Mesendoderm (in vitro differentiated cells): ENCODE data around the gene PPP1R14C.

ENCODE experiments used
- DNase-seq: peaks from one replicate; pipeline ENCODE4 v3.0.0; 2013
- H2AK5ac ChIP-seq: 2 replicates; pipeline ENCODE4 v1.6.1; 2013; ENCODE audit warnings: low read length, inconsistent platforms
- H2BK120ac ChIP-seq: 2 replicates; pipeline ENCODE4 v1.6.1; 2013; ENCODE audit warnings: low read depth, mild to moderate bottlenecking, low read length, moderate library complexity, mixed read lengths
- H2BK15ac ChIP-seq: replicated peaks from 2 replicates; pipeline ENCODE4 v1.6.1; 2013; ENCODE audit warnings: low read depth, mild to moderate bottlenecking, moderate library complexity
- H2BK5ac ChIP-seq: 2 replicates; pipeline ENCODE4 v1.6.1; 2013; ENCODE audit warnings: low read length, inconsistent platforms
- H3K18ac ChIP-seq: 2 replicates; pipeline ENCODE4 v1.6.1; 2013; ENCODE audit warnings: mild to moderate bottlenecking, low read length, mixed read lengths
- H3K23ac ChIP-seq: one replicate; pipeline ENCODE4 v1.6.1; 2013; ENCODE audit warnings: low read length
- H3K27ac ChIP-seq: 2 replicates; pipeline ENCODE4 v1.5.1; 2013; ENCODE audit warnings: low read depth, mild to moderate bottlenecking, inconsistent platforms, low read length, moderate library complexity
- H3K27me3 ChIP-seq: 2 replicates; pipeline ENCODE4 v1.6.1; 2013; ENCODE audit warnings: low read length, control low read depth, mild to moderate bottlenecking, inconsistent platforms; ENCODE audit not compliant: insufficient read depth, poor library complexity
- H3K36me3 ChIP-seq: 2 replicates; pipeline ENCODE4 v1.6.1; 2013; ENCODE audit warnings: low read length, inconsistent platforms; ENCODE audit not compliant: control insufficient read depth, insufficient read depth
- H3K4ac ChIP-seq: one replicate; pipeline ENCODE4 v1.6.1; 2013; ENCODE audit warnings: low read depth, mild to moderate bottlenecking, low read length, moderate library complexity
- H3K4me1 ChIP-seq: 2 replicates; pipeline ENCODE4 v1.6.1; 2013; ENCODE audit warnings: low read depth, low read length, inconsistent platforms; ENCODE audit not compliant: control insufficient read depth
- H3K4me2 ChIP-seq: 2 replicates; pipeline ENCODE4 v1.6.1; 2013; ENCODE audit warnings: low read length
- H3K4me3 ChIP-seq: 2 replicates; pipeline ENCODE4 v1.5.1; 2013; ENCODE audit warnings: mild to moderate bottlenecking, low read length
- H3K56ac ChIP-seq: one replicate; pipeline ENCODE4 v1.6.1; 2013; ENCODE audit warnings: low read length
- H3K79me1 ChIP-seq: 2 replicates; pipeline ENCODE4 v1.6.1; 2013; ENCODE audit warnings: low read length, inconsistent platforms
- H3K79me2 ChIP-seq: 2 replicates; pipeline ENCODE4 v1.6.1; 2013; ENCODE audit warnings: mild to moderate bottlenecking, low read length; ENCODE audit not compliant: control insufficient read depth, insufficient read depth
- H3K9ac ChIP-seq: 2 replicates; pipeline ENCODE4 v1.6.1; 2013; ENCODE audit warnings: low read length, inconsistent platforms
- H4K5ac ChIP-seq: one replicate; pipeline ENCODE4 v1.6.1; 2013; ENCODE audit warnings: low read length
- H4K8ac ChIP-seq: one replicate; pipeline ENCODE4 v1.6.1; 2013; ENCODE audit warnings: low read depth, mild to moderate bottlenecking, control low read depth, low read length, moderate library complexity
- WGBS: extraction: QIAGEN DNeasy Blood & Tissue Kit; methylation state at CpG from one replicate; pipeline ENCODE4 v1.1.7; 2013; ENCODE audit warnings: low lambda C conversion rate, missing lambda C conversion rate; ENCODE audit not compliant: insufficient coverage; ENCODE audit errors: extremely low coverage; 5-methylcytosine and 5-hydroxymethylcytosine counted together

The PPP1R14C gene

GRCh38 chr6:150256618-150257272 is 113.9 kb downstream of the PPP1R14C start:
- Histone ChIP-seq H3K4me2 (no peak overlapping the region), H3K23ac (no peak overlapping the region), H3K79me1 (no peaks in the 10 kb centered on the region), H4K5ac (no peak overlapping the region), H3K56ac (no peak overlapping the region), H2BK15ac (no peak overlapping the region), H3K4ac (no peak overlapping the region), H2AK5ac (no peak overlapping the region), H3K36me3 (no peaks in the 10 kb centered on the region), H2BK120ac (no peak overlapping the region), H3K9ac (no peak overlapping the region), H2BK5ac (no peak overlapping the region), H3K18ac (no peak overlapping the region), H4K8ac (no peak overlapping the region), H3K27ac (no peak overlapping the region), H3K4me3 (no peak overlapping the region), H3K27me3 (no peaks in the 10 kb centered on the region), H3K79me2 (no peaks in the 10 kb centered on the region), H3K4me1 (no peaks in the 10 kb centered on the region)
- no CpG with 5 or more reads among the region's 8 CpGs for WGBS
- peak; percentile 45 for DNase-seq

- no peak overlapping the region for H3K27ac ChIP-seq
- no peak overlapping the region for H3K56ac ChIP-seq
- H3K79me2 ChIP-seq = no peaks in the 10 kb centered on the region
- WGBS = no CpG with 5 or more reads among the region's 5 CpGs
- H4K5ac ChIP-seq = no peak overlapping the region
- no peak overlapping the region for H2BK5ac ChIP-seq
- no peak overlapping the region for H2BK15ac ChIP-seq
- no peaks in the 10 kb centered on the region for H3K36me3 ChIP-seq
- no peak overlapping the region for H4K8ac ChIP-seq
- no peak overlapping the region for H3K4ac ChIP-seq
- H3K9ac ChIP-seq = no peak overlapping the region
- no peak overlapping the region for H3K4me3 ChIP-seq
- no peak overlapping the region for H3K23ac ChIP-seq
- no peaks in the 10 kb centered on the region for H3K27me3 ChIP-seq
- H2BK120ac ChIP-seq = no peak overlapping the region
- no peaks in the 10 kb centered on the region for H3K4me1 ChIP-seq
- no peak overlapping the region for H3K4me2 ChIP-seq
- H3K18ac ChIP-seq = no peak overlapping the region
- no peak overlapping the region for H2AK5ac ChIP-seq
- H3K79me1 ChIP-seq = no peaks in the 10 kb centered on the region
- DNase-seq = no peak
Observed at GRCh38 chr6:150258381-150258780, 115.5 kb downstream of the PPP1R14C start.

DNA sequence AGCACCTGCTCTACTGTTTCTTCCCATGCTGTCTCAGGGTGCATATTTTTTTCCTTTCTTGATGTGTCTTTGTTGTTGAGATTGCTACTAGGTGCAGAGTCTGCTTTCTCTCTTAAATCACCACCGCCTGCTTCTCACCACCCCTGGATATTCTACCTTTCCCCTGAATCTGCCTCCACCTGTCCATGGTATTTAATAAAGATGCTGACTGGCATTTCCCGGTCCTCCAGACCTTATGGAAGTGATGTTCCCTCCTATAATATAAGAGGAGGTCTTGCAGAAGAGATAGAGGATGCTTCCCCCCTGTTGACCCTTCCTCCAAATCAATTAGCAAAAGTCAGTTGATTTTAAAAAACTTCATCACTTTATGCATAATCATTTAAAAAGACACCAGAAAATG is 118.1 kb downstream of the PPP1R14C start:
- Histone ChIP-seq H3K4ac (no peak overlapping the region), H4K5ac (no peak overlapping the region), H3K4me1 (no peaks in the 10 kb centered on the region), H2BK5ac (no peak overlapping the region), H3K36me3 (no peaks in the 10 kb centered on the region), H3K27me3 (no peaks in the 10 kb centered on the region), H4K8ac (no peak overlapping the region), H3K18ac (no peak overlapping the region), H3K9ac (no peak overlapping the region), H2BK120ac (no peak overlapping the region), H3K56ac (no peak overlapping the region), H3K79me2 (no peaks in the 10 kb centered on the region), H3K4me2 (no peak overlapping the region), H2AK5ac (no peak overlapping the region), H3K79me1 (no peaks in the 10 kb centered on the region), H3K27ac (no peak overlapping the region), H2BK15ac (no peak overlapping the region), H3K23ac (no peak overlapping the region), H3K4me3 (no peak overlapping the region)
- no peak for DNase-seq
- no CpG with 5 or more reads among the region's 2 CpGs for WGBS

DNA sequence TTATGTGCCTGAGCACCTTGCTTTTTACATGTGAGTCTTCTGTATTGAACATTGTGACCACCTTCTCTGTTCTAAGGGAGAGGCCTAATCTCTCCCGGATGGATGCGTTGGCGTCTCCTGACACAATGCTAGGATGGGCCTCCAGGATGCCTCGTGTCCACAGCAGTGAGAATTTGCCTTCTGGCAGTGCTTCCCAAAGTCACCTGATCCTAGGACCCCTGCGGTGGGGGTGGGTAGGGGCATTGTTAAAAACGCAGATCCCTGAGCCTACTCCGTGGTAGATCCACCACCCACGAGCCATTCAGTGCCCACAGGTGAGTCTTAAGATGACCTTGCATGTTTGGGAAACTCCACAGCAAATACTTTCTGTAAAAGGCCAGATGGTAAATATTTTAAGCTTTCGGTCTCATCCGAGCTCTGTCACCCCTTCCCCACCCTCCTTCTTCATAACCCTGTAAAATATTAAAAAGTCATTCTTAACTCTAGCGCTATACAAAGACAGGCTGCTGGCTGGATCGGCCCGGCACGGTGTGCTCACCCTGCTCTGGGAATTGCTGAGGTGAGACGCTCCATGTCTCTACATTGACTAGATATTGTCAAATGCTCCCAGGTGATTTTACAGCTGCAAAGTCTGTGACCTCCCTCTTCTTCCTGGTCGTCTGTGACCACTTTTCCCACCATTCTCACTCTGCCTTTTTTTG is 119.3 kb downstream of the PPP1R14C start:
- H4K5ac ChIP-seq = no peak overlapping the region
- no peak overlapping the region for H3K4ac ChIP-seq
- no peak overlapping the region for H2BK5ac ChIP-seq
- no peaks in the 10 kb centered on the region for H3K4me1 ChIP-seq
- no peaks in the 10 kb centered on the region for H3K36me3 ChIP-seq
- no peaks in the 10 kb centered on the region for H3K27me3 ChIP-seq
- H3K18ac ChIP-seq = no peak overlapping the region
- H3K23ac ChIP-seq = no peak overlapping the region
- no peak overlapping the region for H3K27ac ChIP-seq
- H3K79me1 ChIP-seq = no peaks in the 10 kb centered on the region
- H3K79me2 ChIP-seq = no peaks in the 10 kb centered on the region
- H2AK5ac ChIP-seq = no peak overlapping the region
- no peak overlapping the region for H3K56ac ChIP-seq
- peak; percentile 69 for DNase-seq
- no peak overlapping the region for H3K4me3 ChIP-seq
- no peak overlapping the region for H2BK120ac ChIP-seq
- no peak overlapping the region for H3K9ac ChIP-seq
- H2BK15ac ChIP-seq = no peak overlapping the region
- no CpG with 5 or more reads among the region's 16 CpGs for WGBS
- no peak overlapping the region for H3K4me2 ChIP-seq
- H4K8ac ChIP-seq = no peak overlapping the region

DNA sequence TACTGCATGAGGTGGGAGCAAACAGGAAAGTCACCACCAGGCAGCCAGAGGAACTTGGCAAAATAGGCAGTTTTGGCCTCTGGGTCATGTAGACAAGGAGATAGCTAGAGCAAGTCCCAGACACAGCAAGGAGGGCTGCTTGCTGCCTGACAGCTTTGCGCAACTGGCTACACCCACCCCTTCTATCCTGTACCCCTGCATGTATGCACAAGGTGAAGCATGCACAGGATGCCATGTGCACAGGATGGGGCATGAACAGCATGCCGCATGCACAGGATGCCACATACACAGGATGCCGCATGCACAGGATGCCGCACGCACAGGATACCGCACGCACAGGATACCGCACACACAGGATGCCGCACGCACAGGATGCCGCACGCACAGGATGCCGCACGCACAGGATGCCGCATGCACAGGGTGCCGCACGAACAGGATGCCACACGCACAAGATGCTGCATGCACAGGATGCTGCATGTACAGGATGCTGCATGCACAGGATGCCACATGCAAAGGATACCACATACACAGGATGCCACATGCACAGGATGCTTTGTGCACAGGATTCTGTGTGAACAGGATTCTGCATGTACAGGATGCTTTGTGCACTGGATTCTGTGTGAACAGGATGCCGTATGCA is 121.0 kb downstream of the PPP1R14C start:
- H2BK15ac ChIP-seq = no peak overlapping the region
- H2BK120ac ChIP-seq = no peak overlapping the region
- DNase-seq = no peak
- WGBS = no CpG with 5 or more reads among the region's 19 CpGs
- no peak overlapping the region for H3K4ac ChIP-seq
- H3K4me1 ChIP-seq = no peaks in the 10 kb centered on the region
- H3K9ac ChIP-seq = no peak overlapping the region
- no peak overlapping the region for H4K8ac ChIP-seq
- H3K4me3 ChIP-seq = no peak overlapping the region
- no peak overlapping the region for H3K18ac ChIP-seq
- no peak overlapping the region for H3K27ac ChIP-seq
- no peak overlapping the region for H3K23ac ChIP-seq
- H2BK5ac ChIP-seq = no peak overlapping the region
- no peaks in the 10 kb centered on the region for H3K79me1 ChIP-seq
- no peaks in the 10 kb centered on the region for H3K79me2 ChIP-seq
- H3K4me2 ChIP-seq = no peak overlapping the region
- no peak overlapping the region for H3K56ac ChIP-seq
- H4K5ac ChIP-seq = no peak overlapping the region
- no peak overlapping the region for H2AK5ac ChIP-seq
- H3K36me3 ChIP-seq = no peaks in the 10 kb centered on the region
- no peaks in the 10 kb centered on the region for H3K27me3 ChIP-seq
